ENCODE data around the gene KCNQ2.

Gene KCNQ2

GRCh38 chr20:63423751-63424150, 48.7 kb downstream of the KCNQ2 start:
- no peaks in the 10 kb centered on the region for H3K9me3 ChIP-seq (replicated peaks; ENCODE audit: low read length)
- H3K27me3 ChIP-seq (ENCODE audit: control insufficient read depth, insufficient read depth, low read length), result peaks cover 37% of the 10 kb centered on the region
- no peaks in the 10 kb centered on the region for H3K4me1 ChIP-seq (ENCODE audit: control insufficient read depth, insufficient read depth, low read length)

GRCh38 chr20:63422653-63423052, 49.8 kb downstream of the KCNQ2 start:
- peaks cover 46% of the 10 kb centered on the region for H3K27me3 ChIP-seq (ENCODE audit: control insufficient read depth, insufficient read depth, low read length)
- H3K36me3 ChIP-seq (ENCODE audit: insufficient read depth, low read length), result no peaks in the 10 kb centered on the region
- no peaks in the 10 kb centered on the region for H3K9me3 ChIP-seq (replicated peaks; ENCODE audit: low read length)
- H3K9ac ChIP-seq (ENCODE audit: low read depth, low read length), result no peak overlapping the region
- H3K4me1 ChIP-seq (ENCODE audit: control insufficient read depth, insufficient read depth, low read length), result no peaks in the 10 kb centered on the region
- no peak overlapping the region for H3K4me3 ChIP-seq (ENCODE audit: low read length)
- no peak overlapping the region for H3K4me2 ChIP-seq (ENCODE audit: low read length)

More at GRCh38 chr20:63423751-63424150, 48.7 kb downstream of the KCNQ2 start:
- no peak overlapping the region for H3K4me3 ChIP-seq (ENCODE audit: low read length)
- no peaks in the 10 kb centered on the region for H3K36me3 ChIP-seq (ENCODE audit: insufficient read depth, low read length)
- no peak overlapping the region for H3K9ac ChIP-seq (ENCODE audit: low read depth, low read length)
- no peak overlapping the region for H3K4me2 ChIP-seq (ENCODE audit: low read length)

GRCh38 chr20:63421913-63422312, 50.5 kb downstream of the KCNQ2 start:
- H3K27me3 ChIP-seq (ENCODE audit: control insufficient read depth, insufficient read depth, low read length), result peaks cover 49% of the 10 kb centered on the region

GRCh38 chr20:63421094-63421692, 51.3 kb downstream of the KCNQ2 start:
- no peak overlapping the region for H3K9ac ChIP-seq (ENCODE audit: low read depth, low read length)
- H3K27me3 ChIP-seq (ENCODE audit: control insufficient read depth, insufficient read depth, low read length), result peaks cover 51% of the 10 kb centered on the region
- no peaks in the 10 kb centered on the region for H3K9me3 ChIP-seq (replicated peaks; ENCODE audit: low read length)
- no peaks in the 10 kb centered on the region for H3K4me1 ChIP-seq (ENCODE audit: control insufficient read depth, insufficient read depth, low read length)
- H3K36me3 ChIP-seq (ENCODE audit: insufficient read depth, low read length), result no peaks in the 10 kb centered on the region
- no peak overlapping the region for H3K4me3 ChIP-seq (ENCODE audit: low read length)
- H3K4me2 ChIP-seq (ENCODE audit: low read length), result no peak overlapping the region

More at GRCh38 chr20:63421913-63422312, 50.5 kb downstream of the KCNQ2 start:
- Histone ChIP-seq H3K9me3 (replicated peaks; ENCODE audit: low read length) (no peaks in the 10 kb centered on the region), H3K36me3 (ENCODE audit: insufficient read depth, low read length) (no peaks in the 10 kb centered on the region), H3K4me3 (ENCODE audit: low read length) (no peak overlapping the region), H3K4me1 (ENCODE audit: control insufficient read depth, insufficient read depth, low read length) (no peaks in the 10 kb centered on the region), H3K9ac (ENCODE audit: low read depth, low read length) (no peak overlapping the region), H3K4me2 (ENCODE audit: low read length) (no peak overlapping the region)

- Histone ChIP-seq H3K36me3 (ENCODE audit: insufficient read depth, low read length) (no peaks in the 10 kb centered on the region), H3K4me1 (ENCODE audit: control insufficient read depth, insufficient read depth, low read length) (no peaks in the 10 kb centered on the region), H3K27me3 (ENCODE audit: control insufficient read depth, insufficient read depth, low read length) (peaks cover 55% of the 10 kb centered on the region), H3K4me2 (ENCODE audit: low read length) (no peak overlapping the region), H3K4me3 (ENCODE audit: low read length) (no peak overlapping the region), H3K9me3 (replicated peaks; ENCODE audit: low read length) (no peaks in the 10 kb centered on the region), H3K9ac (ENCODE audit: low read depth, low read length) (no peak overlapping the region)
Measured at GRCh38 chr20:63420359-63421093, 51.9 kb downstream of the KCNQ2 start.

GRCh38 chr20:63419299-63419698, 53.2 kb downstream of the KCNQ2 start:
- Histone ChIP-seq H3K36me3 (ENCODE audit: insufficient read depth, low read length) (no peaks in the 10 kb centered on the region), H3K4me2 (ENCODE audit: low read length) (no peak overlapping the region), H3K9ac (ENCODE audit: low read depth, low read length) (no peak overlapping the region), H3K9me3 (replicated peaks; ENCODE audit: low read length) (no peaks in the 10 kb centered on the region), H3K4me1 (ENCODE audit: control insufficient read depth, insufficient read depth, low read length) (no peaks in the 10 kb centered on the region), H3K4me3 (ENCODE audit: low read length) (no peak overlapping the region), H3K27me3 (ENCODE audit: control insufficient read depth, insufficient read depth, low read length) (peaks cover 49% of the 10 kb centered on the region)

- no peak overlapping the region for H3K4me3 ChIP-seq (ENCODE audit: low read length)
- no peaks in the 10 kb centered on the region for H3K4me1 ChIP-seq (ENCODE audit: control insufficient read depth, insufficient read depth, low read length)
- H3K9ac ChIP-seq (ENCODE audit: low read depth, low read length), result no peak overlapping the region
- no peak overlapping the region for H3K4me2 ChIP-seq (ENCODE audit: low read length)
- H3K36me3 ChIP-seq (ENCODE audit: insufficient read depth, low read length), result no peaks in the 10 kb centered on the region
- peaks cover 49% of the 10 kb centered on the region for H3K27me3 ChIP-seq (ENCODE audit: control insufficient read depth, insufficient read depth, low read length)
- no peaks in the 10 kb centered on the region for H3K9me3 ChIP-seq (replicated peaks; ENCODE audit: low read length)
Measured at GRCh38 chr20:63418617-63419016, 53.8 kb downstream of the KCNQ2 start.

- Histone ChIP-seq H3K36me3 (ENCODE audit: insufficient read depth, low read length) (no peaks in the 10 kb centered on the region), H3K4me1 (ENCODE audit: control insufficient read depth, insufficient read depth, low read length) (no peaks in the 10 kb centered on the region), H3K4me2 (ENCODE audit: low read length) (no peak overlapping the region), H3K9me3 (replicated peaks; ENCODE audit: low read length) (no peaks in the 10 kb centered on the region), H3K27me3 (ENCODE audit: control insufficient read depth, insufficient read depth, low read length) (peaks cover 50% of the 10 kb centered on the region), H3K4me3 (ENCODE audit: low read length) (no peak overlapping the region), H3K9ac (ENCODE audit: low read depth, low read length) (no peak overlapping the region)
Measured at GRCh38 chr20:63417738-63418120, 54.7 kb downstream of the KCNQ2 start.

GRCh38 chr20:63417097-63417737, 55.2 kb downstream of the KCNQ2 start:
- Histone ChIP-seq H3K9ac (ENCODE audit: low read depth, low read length) (no peak overlapping the region), H3K36me3 (ENCODE audit: insufficient read depth, low read length) (no peaks in the 10 kb centered on the region), H3K9me3 (replicated peaks; ENCODE audit: low read length) (no peaks in the 10 kb centered on the region), H3K4me3 (ENCODE audit: low read length) (no peak overlapping the region), H3K4me2 (ENCODE audit: low read length) (no peak overlapping the region), H3K27me3 (ENCODE audit: control insufficient read depth, insufficient read depth, low read length) (peaks cover 55% of the 10 kb centered on the region), H3K4me1 (ENCODE audit: control insufficient read depth, insufficient read depth, low read length) (no peaks in the 10 kb centered on the region)

- no peak overlapping the region for H3K4me3 ChIP-seq (ENCODE audit: low read length)
- H3K4me2 ChIP-seq (ENCODE audit: low read length), result no peak overlapping the region
- H3K9ac ChIP-seq (ENCODE audit: low read depth, low read length), result no peak overlapping the region
- H3K9me3 ChIP-seq (replicated peaks; ENCODE audit: low read length), result no peaks in the 10 kb centered on the region
- H3K27me3 ChIP-seq (ENCODE audit: control insufficient read depth, insufficient read depth, low read length), result peaks cover 60% of the 10 kb centered on the region
- no peaks in the 10 kb centered on the region for H3K4me1 ChIP-seq (ENCODE audit: control insufficient read depth, insufficient read depth, low read length)
- H3K36me3 ChIP-seq (ENCODE audit: insufficient read depth, low read length), result no peaks in the 10 kb centered on the region
Measured at GRCh38 chr20:63416631-63417030, 55.8 kb downstream of the KCNQ2 start.

GRCh38 chr20:63415647-63416391, 56.6 kb downstream of the KCNQ2 start:
- Histone ChIP-seq H3K4me1 (ENCODE audit: control insufficient read depth, insufficient read depth, low read length) (no peaks in the 10 kb centered on the region), H3K4me3 (ENCODE audit: low read length) (no peak overlapping the region), H3K9ac (ENCODE audit: low read depth, low read length) (no peak overlapping the region), H3K9me3 (replicated peaks; ENCODE audit: low read length) (no peaks in the 10 kb centered on the region), H3K36me3 (ENCODE audit: insufficient read depth, low read length) (no peaks in the 10 kb centered on the region), H3K27me3 (ENCODE audit: control insufficient read depth, insufficient read depth, low read length) (peaks cover 64% of the 10 kb centered on the region), H3K4me2 (ENCODE audit: low read length) (no peak overlapping the region)

Measured in skeletal muscle satellite cell (primary cell).